ENCODE results near the gene CNNM2.
"Not testable (repeated sequence)": the region's sequence is repeated elsewhere in the genome, so short reads cannot be mapped to it uniquely, and the experiment has no call there.

CNNM2 gene

GRCh38 chr10:102926842-102927241, 8.7 kb downstream of the CNNM2 start:
- no peak for DNase-seq (ENCODE audit: low read depth)

GRCh38 chr10:102927311-102928010, 9.4 kb downstream of the CNNM2 start:
- DNase-seq (ENCODE audit: low read depth) = no peak

- not testable (repeated sequence) for DNase-seq (ENCODE audit: low read depth)
These were observed 10.3 kb downstream of the CNNM2 start for GRCh38 chr10:102928442-102928841.

- no peak for DNase-seq (ENCODE audit: low read depth)
These were observed 12.6 kb downstream of the CNNM2 start for GRCh38 chr10:102930720-102931119.

- no peak for DNase-seq (ENCODE audit: low read depth)
These were observed 13.5 kb downstream of the CNNM2 start for GRCh38 chr10:102931643-102932042.

- no peak for DNase-seq (ENCODE audit: low read depth)
These were observed 17.4 kb downstream of the CNNM2 start for GRCh38 chr10:102935505-102935904.

GRCh38 chr10:102935939-102936605, 18.0 kb downstream of the CNNM2 start:
- no peak for DNase-seq (ENCODE audit: low read depth)

GRCh38 chr10:102941401-102941800, 23.3 kb downstream of the CNNM2 start:
- DNase-seq (ENCODE audit: low read depth) = no peak

GRCh38 chr10:102945449-102945848, 27.4 kb downstream of the CNNM2 start:
- DNase-seq (ENCODE audit: low read depth) = no peak

- no peak for DNase-seq (ENCODE audit: low read depth)
These were observed 27.9 kb downstream of the CNNM2 start for GRCh38 chr10:102945962-102946361.

- DNase-seq (ENCODE audit: low read depth) = no peak
These were observed 28.9 kb downstream of the CNNM2 start for GRCh38 chr10:102946992-102947391.

GRCh38 chr10:102948176-102948575, 30.1 kb downstream of the CNNM2 start:
- DNase-seq (ENCODE audit: low read depth) = no peak

GRCh38 chr10:102948786-102949185, 30.7 kb downstream of the CNNM2 start:
- DNase-seq (ENCODE audit: low read depth) = no peak

GRCh38 chr10:102949916-102950315, 31.8 kb downstream of the CNNM2 start:
- DNase-seq (ENCODE audit: low read depth) = no peak

- DNase-seq (ENCODE audit: low read depth) = no peak
These were observed 33.2 kb downstream of the CNNM2 start for GRCh38 chr10:102951316-102951715.

- no peak for DNase-seq (ENCODE audit: low read depth)
These were observed 41.3 kb downstream of the CNNM2 start for GRCh38 chr10:102959360-102959759.

GRCh38 chr10:102960157-102960556, 42.1 kb downstream of the CNNM2 start:
- DNase-seq (ENCODE audit: low read depth) = no peak

GRCh38 chr10:102962267-102962666, 44.2 kb downstream of the CNNM2 start:
- DNase-seq (ENCODE audit: low read depth) = no peak

- peak; percentile 2 for DNase-seq (ENCODE audit: low read depth)
These were observed 45.1 kb downstream of the CNNM2 start for GRCh38 chr10:102962951-102963755.

GRCh38 chr10:102963756-102964025, 45.6 kb downstream of the CNNM2 start:
- DNase-seq (ENCODE audit: low read depth) = no peak

- DNase-seq (ENCODE audit: low read depth) = not testable (repeated sequence)
These were observed 46.0 kb downstream of the CNNM2 start for GRCh38 chr10:102964064-102964463.

GRCh38 chr10:102964713-102965112, 46.6 kb downstream of the CNNM2 start:
- no peak for DNase-seq (ENCODE audit: low read depth)

GRCh38 chr10:102965311-102965851, 47.3 kb downstream of the CNNM2 start:
- DNase-seq (ENCODE audit: low read depth) = no peak
